Stomach (tissue), 4 donors: ENCODE results near the gene FRMD4B.

Source experiments
- CTCF ChIP-seq, 7 experiments: fragments of 450-650 bp in 4 of 7; fragments of 200-600 bp in 3 of 7; sonication (generic) in 3 of 7; IDR thresholded peaks; one replicate each; pipeline ENCODE4 v1.5.1; 2016 to 2019; ENCODE audit warnings: antibody characterized with exemption in 7 of 7, control low read depth in 2 of 7, mild to moderate bottlenecking in 1 of 7
- EP300 ChIP-seq: sonication (generic); formaldehyde crosslinking; IDR thresholded peaks from one replicate; pipeline ENCODE4 v1.6.1; 2017; ENCODE audit warnings: antibody characterized with exemption
- POLR2A ChIP-seq, 4 donors: fragments of 450-650 bp; IDR thresholded peaks; one replicate each; pipeline ENCODE4 v1.6.1; 2016; ENCODE audit warnings: antibody characterized with exemption in 4 of 4, control low read depth in 2 of 4, mild to moderate bottlenecking in 1 of 4, moderate library complexity in 1 of 4
- POLR2AphosphoS5 ChIP-seq, 3 donors: sonication (generic); formaldehyde crosslinking; IDR thresholded peaks; one replicate each; pipeline ENCODE4 v1.6.1; 2016; ENCODE audit warnings: antibody characterized with exemption in 3 of 3

DNA sequence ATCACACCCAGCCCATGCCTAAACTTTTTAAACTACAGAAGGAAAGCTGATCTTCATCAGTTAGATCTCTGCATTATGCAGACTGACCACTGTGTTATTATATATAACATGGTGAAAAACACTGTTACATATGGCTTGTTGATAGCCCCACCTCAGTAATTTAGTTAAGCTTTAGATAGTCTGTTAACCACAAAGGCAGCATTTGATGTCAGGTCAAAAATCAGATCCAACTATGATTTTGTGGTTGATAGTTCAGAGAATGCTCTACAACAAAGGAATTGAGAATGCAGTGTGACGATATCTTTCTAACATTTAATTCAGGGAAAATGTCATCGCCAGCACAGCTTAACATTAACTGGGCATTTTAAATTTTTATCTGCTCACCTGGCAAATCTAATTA is 225.8 kb downstream of the FRMD4B start:
- TF ChIP-seq CTCF (IDR thresholded peaks at IDR 0.05) (no peak), POLR2AphosphoS5 (IDR thresholded peaks at IDR 0.05) (no peak), EP300 (no peak), POLR2A (IDR thresholded peaks at IDR 0.05) (no peak)
